HEK293 (cell line): ENCODE measurements around the gene DPYSL3.

ENCODE experiments used
- CTCF ChIA-PET: fragments of 350-600 bp; formaldehyde crosslinking; extraction: SDS; loops from one replicate; lab custom pipeline; 2021; ENCODE audit warnings: antibody characterized with exemption; lab: Yijun Ruan, JAX
- POLR2A ChIA-PET: fragments of 300-600 bp; formaldehyde crosslinking; extraction: SDS; loops from one replicate; lab custom pipeline; 2020; ENCODE audit warnings: antibody characterized with exemption, inconsistent platforms; lab: Yijun Ruan, JAX
- H3K27ac ChIP-seq: fragments of 200-500 bp; sonication (Bioruptor generic); 2 replicates; pipeline ENCODE4 v1.5.1; 2014; ENCODE audit warnings: low read depth, low read length, control low read depth, inconsistent platforms; ENCODE audit errors: extremely low read depth
- H3K36me3 ChIP-seq, 2 experiments: fragments of 200-500 bp in 1 of 2; sonication (Bioruptor generic) in 1 of 2; 1 replicate in 1 of 2; 2 replicates in 1 of 2; pipeline ENCODE4 v1.5.1; 2014 to 2017; ENCODE audit warnings: inconsistent platforms in 2 of 2, low read length in 2 of 2; ENCODE audit not compliant: control insufficient read depth in 2 of 2, insufficient read depth in 1 of 2
- H3K4me1 ChIP-seq: fragments of 200-500 bp; sonication (Bioruptor generic); 2 replicates; pipeline ENCODE4 v1.5.1; 2014; ENCODE audit warnings: mild to moderate bottlenecking, low read length, inconsistent platforms; ENCODE audit not compliant: control insufficient read depth, insufficient read depth
- H3K4me3 ChIP-seq: 2 replicates; pipeline ENCODE4 v1.5.1; 2011; ENCODE audit warnings: low read depth, mild to moderate bottlenecking, control low read depth, low read length, moderate library complexity
- H3K9me3 ChIP-seq: fragments of 200-500 bp; sonication (Bioruptor generic); 2 replicates; pipeline ENCODE4 v1.5.1; 2014; ENCODE audit warnings: low read depth, low read length, inconsistent platforms; ENCODE audit not compliant: control insufficient read depth, insufficient read depth
- BCL11B ChIP-seq: fragments of 450-650 bp; formaldehyde crosslinking; IDR thresholded peaks from 2 replicates; pipeline ENCODE4 v1.5.1; 2016; ENCODE audit warnings: low read depth, missing biosample characterization, missing genetic modification characterization
- GFI1B ChIP-seq: fragments of 450-650 bp; formaldehyde crosslinking; IDR thresholded peaks from 2 replicates; pipeline ENCODE4 v1.5.1; 2016; ENCODE audit warnings: missing biosample characterization, missing genetic modification characterization
- HOXD13 ChIP-seq: sonication (generic); formaldehyde crosslinking; IDR thresholded peaks from 2 replicates; pipeline ENCODE4 v1.8.0; 2022; ENCODE audit warnings: missing genetic modification reagents, borderline replicate concordance
- OVOL3 ChIP-seq: fragments of 450-650 bp; formaldehyde crosslinking; IDR thresholded peaks from 2 replicates; pipeline ENCODE4 v1.5.1; 2016; ENCODE audit warnings: missing biosample characterization, missing genetic modification characterization
- SP7 ChIP-seq: fragments of 450-650 bp; formaldehyde crosslinking; IDR thresholded peaks from 2 replicates; pipeline ENCODE4 v1.5.1; 2016; ENCODE audit warnings: missing biosample characterization, missing genetic modification characterization
- YY2 ChIP-seq: fragments of 450-650 bp; formaldehyde crosslinking; IDR thresholded peaks from 2 replicates; pipeline ENCODE4 v1.5.1; 2016; ENCODE audit warnings: missing biosample characterization, missing genetic modification characterization
- ZBTB48 ChIP-seq: fragments of 450-650 bp; formaldehyde crosslinking; IDR thresholded peaks from 2 replicates; pipeline ENCODE4 v1.5.1; 2016; ENCODE audit warnings: missing biosample characterization, missing genetic modification characterization
- ZBTB8A ChIP-seq: fragments of 450-650 bp; formaldehyde crosslinking; IDR thresholded peaks from 2 replicates; pipeline ENCODE4 v1.5.1; 2016; ENCODE audit warnings: missing biosample characterization, missing genetic modification characterization
- ZNF132 ChIP-seq: fragments of 450-650 bp; formaldehyde crosslinking; IDR thresholded peaks from 2 replicates; pipeline ENCODE4 v1.5.1; 2017; ENCODE audit warnings: missing biosample characterization, missing genetic modification characterization, borderline replicate concordance
- ZNF140 ChIP-seq: fragments of 450-650 bp; formaldehyde crosslinking; IDR thresholded peaks from 2 replicates; pipeline ENCODE4 v1.5.1; 2016; ENCODE audit warnings: missing biosample characterization, missing genetic modification characterization
- ZNF202 ChIP-seq: fragments of 450-650 bp; formaldehyde crosslinking; IDR thresholded peaks from 2 replicates; pipeline ENCODE4 v1.5.1; 2016; ENCODE audit warnings: missing biosample characterization, missing genetic modification characterization, borderline replicate concordance
- ZNF423 ChIP-seq: fragments of 450-650 bp; formaldehyde crosslinking; IDR thresholded peaks from 2 replicates; pipeline ENCODE4 v1.5.1; 2016; ENCODE audit warnings: missing biosample characterization, missing genetic modification characterization
- ZNF473 ChIP-seq: fragments of 450-650 bp; formaldehyde crosslinking; IDR thresholded peaks from 2 replicates; pipeline ENCODE4 v1.5.1; 2017; ENCODE audit warnings: missing biosample characterization, missing genetic modification characterization
- ZNF544 ChIP-seq: fragments of 450-650 bp; formaldehyde crosslinking; IDR thresholded peaks from 2 replicates; pipeline ENCODE4 v1.5.0; 2017; ENCODE audit warnings: missing biosample characterization, missing genetic modification characterization
- ZNF555 ChIP-seq: fragments of 450-650 bp; formaldehyde crosslinking; conservative IDR thresholded peaks from 2 replicates; pipeline ENCODE4 v1.5.1; 2017; ENCODE audit warnings: missing biosample characterization, mild to moderate bottlenecking, missing genetic modification characterization, inconsistent platforms
- ZNF777 ChIP-seq: fragments of 450-650 bp; formaldehyde crosslinking; IDR thresholded peaks from 2 replicates; pipeline ENCODE4 v1.5.1; 2017; ENCODE audit warnings: missing biosample characterization, missing genetic modification characterization, borderline replicate concordance
- ZXDB ChIP-seq: fragments of 450-650 bp; formaldehyde crosslinking; IDR thresholded peaks from 2 replicates; pipeline ENCODE4 v1.5.1; 2016; ENCODE audit warnings: missing biosample characterization, missing genetic modification characterization
- TF ChIP-seq, protein P1 (sequence below): fragments of 450-650 bp; IDR thresholded peaks from 2 replicates; pipeline ENCODE4 v1.5.1; 2018; ENCODE audit warnings: missing biosample characterization, mild to moderate bottlenecking, missing genetic modification characterization
- TF ChIP-seq, protein P2 (sequence below): fragments of 450-650 bp; formaldehyde crosslinking; IDR thresholded peaks from 2 replicates; pipeline ENCODE4 v1.5.1; 2016; ENCODE audit warnings: missing biosample characterization, missing genetic modification characterization
- TF ChIP-seq, protein P3 (sequence below): fragments of 450-650 bp; formaldehyde crosslinking; IDR thresholded peaks from 2 replicates; pipeline ENCODE4 v1.5.1; 2016; ENCODE audit warnings: missing biosample characterization, missing genetic modification characterization, borderline replicate concordance
- TF ChIP-seq, protein P4 (sequence below): fragments of 450-650 bp; formaldehyde crosslinking; IDR thresholded peaks from 2 replicates; pipeline ENCODE4 v1.5.1; 2017; ENCODE audit warnings: missing biosample characterization, missing genetic modification characterization
- TF ChIP-seq, protein P5 (sequence below): fragments of 450-650 bp; formaldehyde crosslinking; IDR thresholded peaks from 2 replicates; pipeline ENCODE4 v1.5.1; 2016; ENCODE audit warnings: missing biosample characterization, missing genetic modification characterization
- TF ChIP-seq, protein P6 (sequence below): fragments of 450-650 bp; formaldehyde crosslinking; IDR thresholded peaks from 2 replicates; pipeline ENCODE4 v1.5.1; 2016; ENCODE audit warnings: missing biosample characterization, missing genetic modification characterization

The DPYSL3 gene

DNA sequence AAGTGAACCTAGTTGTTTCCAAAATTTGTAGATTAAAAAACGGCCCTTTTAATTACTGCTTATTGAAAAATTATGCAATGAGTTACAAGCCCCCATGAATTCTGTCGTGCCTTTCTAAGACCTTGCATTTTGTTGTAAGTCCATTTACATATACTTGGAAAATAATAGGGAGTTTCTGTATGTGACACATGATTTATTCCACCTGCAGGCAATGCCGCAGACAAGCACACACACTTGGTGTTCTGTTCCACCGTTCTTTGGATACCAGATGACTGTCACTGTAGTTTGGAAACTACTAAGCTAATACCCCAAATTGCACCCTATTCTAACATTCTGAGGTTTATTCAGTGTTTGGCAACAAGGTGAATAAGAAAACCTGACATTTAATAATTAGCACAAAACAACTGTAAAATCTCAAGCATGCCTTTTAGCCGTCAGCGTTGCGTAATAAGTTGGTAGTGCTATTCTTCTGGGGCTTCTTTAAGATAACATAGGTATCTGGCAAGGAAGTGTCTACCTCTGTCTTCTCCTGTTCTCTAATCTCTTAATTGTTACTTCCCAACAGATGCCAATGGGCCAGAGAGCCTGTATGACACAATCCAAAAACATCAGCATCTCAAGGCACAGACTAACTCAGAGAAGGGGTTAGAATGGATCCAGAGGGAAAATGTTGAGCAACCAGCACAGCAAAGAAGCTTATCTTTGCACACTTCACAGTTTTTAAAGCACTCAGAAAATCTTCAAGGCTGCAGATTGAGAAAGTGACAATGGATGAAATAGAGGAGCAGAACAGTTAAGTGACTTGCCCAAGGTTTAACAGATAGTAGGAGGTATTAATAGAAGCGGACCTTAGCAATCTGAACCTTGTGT lies 48.2 kb upstream of the DPYSL3 start (continued):
- TF ChIP-seq ZNF473 (tag by site-specific recombination) (no peak), ZBTB48 (tag by site-specific recombination) (no peak), ZXDB (tag by site-specific recombination) (no peak)
- TF ChIP-seq, protein P1, sequence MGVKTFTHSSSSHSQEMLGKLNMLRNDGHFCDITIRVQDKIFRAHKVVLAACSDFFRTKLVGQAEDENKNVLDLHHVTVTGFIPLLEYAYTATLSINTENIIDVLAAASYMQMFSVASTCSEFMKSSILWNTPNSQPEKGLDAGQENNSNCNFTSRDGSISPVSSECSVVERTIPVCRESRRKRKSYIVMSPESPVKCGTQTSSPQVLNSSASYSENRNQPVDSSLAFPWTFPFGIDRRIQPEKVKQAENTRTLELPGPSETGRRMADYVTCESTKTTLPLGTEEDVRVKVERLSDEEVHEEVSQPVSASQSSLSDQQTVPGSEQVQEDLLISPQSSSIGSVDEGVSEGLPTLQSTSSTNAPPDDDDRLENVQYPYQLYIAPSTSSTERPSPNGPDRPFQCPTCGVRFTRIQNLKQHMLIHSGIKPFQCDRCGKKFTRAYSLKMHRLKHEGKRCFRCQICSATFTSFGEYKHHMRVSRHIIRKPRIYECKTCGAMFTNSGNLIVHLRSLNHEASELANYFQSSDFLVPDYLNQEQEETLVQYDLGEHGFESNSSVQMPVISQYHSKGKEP (tag by site-specific recombination), result no peak
- TF ChIP-seq, protein P2, sequence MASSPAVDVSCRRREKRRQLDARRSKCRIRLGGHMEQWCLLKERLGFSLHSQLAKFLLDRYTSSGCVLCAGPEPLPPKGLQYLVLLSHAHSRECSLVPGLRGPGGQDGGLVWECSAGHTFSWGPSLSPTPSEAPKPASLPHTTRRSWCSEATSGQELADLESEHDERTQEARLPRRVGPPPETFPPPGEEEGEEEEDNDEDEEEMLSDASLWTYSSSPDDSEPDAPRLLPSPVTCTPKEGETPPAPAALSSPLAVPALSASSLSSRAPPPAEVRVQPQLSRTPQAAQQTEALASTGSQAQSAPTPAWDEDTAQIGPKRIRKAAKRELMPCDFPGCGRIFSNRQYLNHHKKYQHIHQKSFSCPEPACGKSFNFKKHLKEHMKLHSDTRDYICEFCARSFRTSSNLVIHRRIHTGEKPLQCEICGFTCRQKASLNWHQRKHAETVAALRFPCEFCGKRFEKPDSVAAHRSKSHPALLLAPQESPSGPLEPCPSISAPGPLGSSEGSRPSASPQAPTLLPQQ, result no peak

DNA sequence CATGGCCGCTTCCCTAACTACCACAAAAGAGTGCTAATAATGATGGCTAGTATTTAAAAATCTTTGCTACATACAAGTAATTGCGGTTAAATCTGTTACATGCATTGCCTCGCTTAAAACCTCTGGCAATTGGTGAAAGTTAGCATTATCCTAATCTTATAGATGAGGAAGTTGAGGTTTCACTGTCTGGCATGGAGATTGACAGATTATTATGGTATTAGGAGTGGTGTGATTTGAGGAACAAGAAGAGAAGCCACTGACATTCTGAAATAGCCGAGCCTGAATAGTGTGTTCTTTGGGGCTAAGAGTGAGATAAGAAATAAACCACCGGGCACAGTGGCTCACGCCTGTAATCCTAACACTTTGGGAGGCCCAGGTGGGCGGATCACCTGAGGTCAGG lies 45.3 kb upstream of the DPYSL3 start:
- POLR2A ChIA-PET, result no interaction called here
- CTCF ChIA-PET, result interaction anchor here (1.0 to 1.7 kb wide), 2 partner anchors 9 to 101 kb away, joined by 3 to 6 read pairs; no protein-coding TSS in a partner anchor
- H3K9me3 ChIP-seq, result no peaks in the 10 kb centered on the region
- TF ChIP-seq ZNF202 (tag by site-specific recombination) (no peak), ZNF777 (tag by site-specific recombination) (no peak), GFI1B (tag by site-specific recombination) (no peak), ZNF132 (no peak), ZXDB (tag by site-specific recombination) (no peak), HOXD13 (CRISPR knock-in tag) (no peak), ZNF544 (tag by site-specific recombination) (no peak), SP7 (tag by site-specific recombination) (no peak), ZNF140 (no peak), ZNF555 (no peak), ZBTB8A (tag by site-specific recombination) (no peak), YY2 (no peak), ZNF423 (no peak), BCL11B (tag by site-specific recombination) (no peak), OVOL3 (tag by site-specific recombination) (no peak)
- TF ChIP-seq, protein P3, sequence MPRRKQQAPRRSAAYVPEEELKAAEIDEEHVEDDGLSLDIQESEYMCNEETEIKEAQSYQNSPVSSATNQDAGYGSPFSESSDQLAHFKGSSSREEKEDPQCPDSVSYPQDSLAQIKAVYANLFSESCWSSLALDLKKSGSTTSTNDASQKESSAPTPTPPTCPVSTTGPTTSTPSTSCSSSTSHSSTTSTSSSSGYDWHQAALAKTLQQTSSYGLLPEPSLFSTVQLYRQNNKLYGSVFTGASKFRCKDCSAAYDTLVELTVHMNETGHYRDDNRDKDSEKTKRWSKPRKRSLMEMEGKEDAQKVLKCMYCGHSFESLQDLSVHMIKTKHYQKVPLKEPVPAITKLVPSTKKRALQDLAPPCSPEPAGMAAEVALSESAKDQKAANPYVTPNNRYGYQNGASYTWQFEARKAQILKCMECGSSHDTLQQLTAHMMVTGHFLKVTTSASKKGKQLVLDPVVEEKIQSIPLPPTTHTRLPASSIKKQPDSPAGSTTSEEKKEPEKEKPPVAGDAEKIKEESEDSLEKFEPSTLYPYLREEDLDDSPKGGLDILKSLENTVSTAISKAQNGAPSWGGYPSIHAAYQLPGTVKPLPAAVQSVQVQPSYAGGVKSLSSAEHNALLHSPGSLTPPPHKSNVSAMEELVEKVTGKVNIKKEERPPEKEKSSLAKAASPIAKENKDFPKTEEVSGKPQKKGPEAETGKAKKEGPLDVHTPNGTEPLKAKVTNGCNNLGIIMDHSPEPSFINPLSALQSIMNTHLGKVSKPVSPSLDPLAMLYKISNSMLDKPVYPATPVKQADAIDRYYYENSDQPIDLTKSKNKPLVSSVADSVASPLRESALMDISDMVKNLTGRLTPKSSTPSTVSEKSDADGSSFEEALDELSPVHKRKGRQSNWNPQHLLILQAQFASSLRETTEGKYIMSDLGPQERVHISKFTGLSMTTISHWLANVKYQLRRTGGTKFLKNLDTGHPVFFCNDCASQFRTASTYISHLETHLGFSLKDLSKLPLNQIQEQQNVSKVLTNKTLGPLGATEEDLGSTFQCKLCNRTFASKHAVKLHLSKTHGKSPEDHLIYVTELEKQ, result no peak
- TF ChIP-seq, protein P4, sequence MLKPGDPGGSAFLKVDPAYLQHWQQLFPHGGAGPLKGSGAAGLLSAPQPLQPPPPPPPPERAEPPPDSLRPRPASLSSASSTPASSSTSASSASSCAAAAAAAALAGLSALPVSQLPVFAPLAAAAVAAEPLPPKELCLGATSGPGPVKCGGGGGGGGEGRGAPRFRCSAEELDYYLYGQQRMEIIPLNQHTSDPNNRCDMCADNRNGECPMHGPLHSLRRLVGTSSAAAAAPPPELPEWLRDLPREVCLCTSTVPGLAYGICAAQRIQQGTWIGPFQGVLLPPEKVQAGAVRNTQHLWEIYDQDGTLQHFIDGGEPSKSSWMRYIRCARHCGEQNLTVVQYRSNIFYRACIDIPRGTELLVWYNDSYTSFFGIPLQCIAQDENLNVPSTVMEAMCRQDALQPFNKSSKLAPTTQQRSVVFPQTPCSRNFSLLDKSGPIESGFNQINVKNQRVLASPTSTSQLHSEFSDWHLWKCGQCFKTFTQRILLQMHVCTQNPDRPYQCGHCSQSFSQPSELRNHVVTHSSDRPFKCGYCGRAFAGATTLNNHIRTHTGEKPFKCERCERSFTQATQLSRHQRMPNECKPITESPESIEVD, result no peak
- TF ChIP-seq, protein P5, sequence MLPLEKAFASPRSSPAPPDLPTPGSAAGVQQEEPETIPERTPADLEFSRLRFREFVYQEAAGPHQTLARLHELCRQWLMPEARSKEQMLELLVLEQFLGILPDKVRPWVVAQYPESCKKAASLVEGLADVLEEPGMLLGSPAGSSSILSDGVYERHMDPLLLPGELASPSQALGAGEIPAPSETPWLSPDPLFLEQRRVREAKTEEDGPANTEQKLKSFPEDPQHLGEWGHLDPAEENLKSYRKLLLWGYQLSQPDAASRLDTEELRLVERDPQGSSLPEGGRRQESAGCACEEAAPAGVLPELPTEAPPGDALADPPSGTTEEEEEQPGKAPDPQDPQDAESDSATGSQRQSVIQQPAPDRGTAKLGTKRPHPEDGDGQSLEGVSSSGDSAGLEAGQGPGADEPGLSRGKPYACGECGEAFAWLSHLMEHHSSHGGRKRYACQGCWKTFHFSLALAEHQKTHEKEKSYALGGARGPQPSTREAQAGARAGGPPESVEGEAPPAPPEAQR (tag by site-specific recombination), result no peak
- TF ChIP-seq, protein P6, sequence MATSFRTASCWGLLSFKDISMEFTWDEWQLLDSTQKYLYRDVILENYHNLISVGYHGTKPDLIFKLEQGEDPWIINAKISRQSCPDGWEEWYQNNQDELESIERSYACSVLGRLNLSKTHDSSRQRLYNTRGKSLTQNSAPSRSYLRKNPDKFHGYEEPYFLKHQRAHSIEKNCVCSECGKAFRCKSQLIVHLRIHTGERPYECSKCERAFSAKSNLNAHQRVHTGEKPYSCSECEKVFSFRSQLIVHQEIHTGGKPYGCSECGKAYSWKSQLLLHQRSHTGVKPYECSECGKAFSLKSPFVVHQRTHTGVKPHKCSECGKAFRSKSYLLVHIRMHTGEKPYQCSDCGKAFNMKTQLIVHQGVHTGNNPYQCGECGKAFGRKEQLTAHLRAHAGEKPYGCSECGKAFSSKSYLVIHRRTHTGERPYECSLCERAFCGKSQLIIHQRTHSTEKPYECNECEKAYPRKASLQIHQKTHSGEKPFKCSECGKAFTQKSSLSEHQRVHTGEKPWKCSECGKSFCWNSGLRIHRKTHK, result no peak

More for the DNA sequence above, 45.3 kb upstream of the DPYSL3 start:
- no peak overlapping the region for H3K27ac ChIP-seq
- H3K4me3 ChIP-seq, result no peak overlapping the region
- no peaks in the 10 kb centered on the region for H3K36me3 ChIP-seq
- H3K4me1 ChIP-seq, result no peaks in the 10 kb centered on the region
